H1 (cell line): ENCODE measurements around the gene ELL.

Experiments
- CHD1 ChIP-seq: IDR thresholded peaks from 2 replicates; pipeline ENCODE4 v1.6.1; 2012; ENCODE audit warnings: low read depth, low read length, improper control_type of control experiment
- CTCF ChIP-seq, 3 experiments: IDR thresholded peaks; 1 replicate in 2 of 3; 2 replicates in 1 of 3; pipeline versions ENCODE4 v1.5.1 to v1.6.1; 2011; ENCODE audit warnings: low read length in 3 of 3, mild to moderate bottlenecking in 3 of 3, inconsistent platforms in 2 of 3, low read depth in 1 of 3, moderate library complexity in 1 of 3; ENCODE audit not compliant: insufficient read depth in 1 of 3; ENCODE audit errors: control extremely low read depth in 1 of 3
- EP300 ChIP-seq, 2 experiments: IDR thresholded peaks; 1 replicate in 1 of 2; 2 replicates in 1 of 2; pipeline ENCODE4 v1.6.1; 2011 to 2012; ENCODE audit warnings: low read depth in 2 of 2, low read length in 2 of 2, mild to moderate bottlenecking in 2 of 2, borderline replicate concordance in 1 of 2, inconsistent platforms in 1 of 2, moderate library complexity in 1 of 2
- EZH2 ChIP-seq: fragments of 200-600 bp; sonication (generic); IDR thresholded peaks from 2 replicates; pipeline ENCODE4 v1.7.1; 2012; ENCODE audit warnings: low read depth, mild to moderate bottlenecking, moderate library complexity, low read length, inconsistent platforms; ENCODE audit not compliant: severe bottlenecking
- GTF2F1 ChIP-seq: IDR thresholded peaks from 2 replicates; pipeline ENCODE4 v1.6.1; 2012; ENCODE audit warnings: low read depth, low read length, improper control_type of control experiment, borderline replicate concordance
- PHF8 ChIP-seq: fragments of 200-600 bp; sonication (generic); conservative IDR thresholded peaks from 2 replicates; pipeline ENCODE4 v1.7.1; 2012; ENCODE audit warnings: low read depth, mild to moderate bottlenecking, inconsistent platforms, low read length, moderate library complexity
- POLR2AphosphoS5 ChIP-seq: IDR thresholded peaks from 2 replicates; pipeline ENCODE4 v1.6.1; 2011; ENCODE audit warnings: low read depth, low read length
- RFX5 ChIP-seq: IDR thresholded peaks from 2 replicates; pipeline ENCODE4 v1.6.1; 2011; ENCODE audit warnings: low read depth, low read length, improper control_type of control experiment, borderline replicate concordance
- RXRA ChIP-seq: IDR thresholded peaks from 2 replicates; pipeline ENCODE4 v1.6.1; 2011; ENCODE audit warnings: low read depth, mild to moderate bottlenecking, low read length, moderate library complexity; ENCODE audit not compliant: insufficient read depth
- SIN3A ChIP-seq, 2 experiments: IDR thresholded peaks in 1 of 2; conservative IDR thresholded peaks in 1 of 2; 2 replicates each; pipeline ENCODE4 v1.6.1; 2011 to 2012; ENCODE audit warnings: low read length in 2 of 2, improper control_type of control experiment in 1 of 2, low read depth in 1 of 2, mild to moderate bottlenecking in 1 of 2
- SIX5 ChIP-seq: IDR thresholded peaks from 2 replicates; pipeline ENCODE4 v1.6.1; 2011; ENCODE audit warnings: mild to moderate bottlenecking, low read depth, low read length

- no peak for TF ChIP-seq POLR2AphosphoS5
- TF ChIP-seq RXRA: no peak
- peak; percentile 41 to 62 (median 48) for TF ChIP-seq CTCF (IDR thresholded peaks at IDR 0.05; ENCODE audit: control extremely low read depth in 1 of 3, insufficient read depth in 1 of 3, low read depth in 1 of 3, low read length in 3 of 3)
- no peak for TF ChIP-seq PHF8
- TF ChIP-seq GTF2F1: no peak
- TF ChIP-seq SIN3A (conservative IDR thresholded peaks at IDR 0.05 in 1 of 2, IDR thresholded peaks at IDR 0.05 in 1 of 2; ENCODE audit: low read depth in 1 of 2, low read length in 2 of 2): no peak
- no peak for TF ChIP-seq EP300 (IDR thresholded peaks at IDR 0.05; ENCODE audit: borderline replicate concordance in 1 of 2, low read depth in 2 of 2, low read length in 2 of 2)
- TF ChIP-seq SIX5: no peak
- TF ChIP-seq RFX5: no peak
- no peak for TF ChIP-seq EZH2
- no peak for TF ChIP-seq CHD1
Observed at GRCh38 chr19:18401580-18402112, 120.2 kb downstream of the ELL start.
